H9 (cell line): ENCODE data around the gene FXR1. TPM values are rescaled to one million over a fixed set of nuclear protein-coding genes. Genes with fewer than 3 reads are reported as not detected.
A peak's percentile ranks its signal among the peaks of the same experiment; 100 is the strongest.

Source experiments
- DNase-seq: peaks from one replicate; pipeline ENCODE4 v3.0.0-alpha.2; 2017
- H2AFZ ChIP-seq: one replicate; pipeline ENCODE4 v1.6.1; 2013; ENCODE audit warnings: mild to moderate bottlenecking, low read length, control low read depth, moderate library complexity
- H2AK5ac ChIP-seq: 2 replicates; pipeline ENCODE4 v1.6.1; 2013; ENCODE audit warnings: low read length, control low read depth, mixed read lengths; ENCODE audit not compliant: insufficient read length
- H2BK120ac ChIP-seq: one replicate; pipeline ENCODE4 v1.6.1; 2013; ENCODE audit warnings: low read depth, mild to moderate bottlenecking, low read length, control low read depth, inconsistent platforms; ENCODE audit not compliant: poor library complexity, severe bottlenecking
- H2BK12ac ChIP-seq: 2 replicates; pipeline ENCODE4 v1.6.1; 2013; ENCODE audit warnings: low read length, control low read depth, mixed read lengths, low read depth; ENCODE audit not compliant: insufficient read length
- H2BK15ac ChIP-seq: 2 replicates; pipeline ENCODE4 v1.6.1; 2013; ENCODE audit warnings: low read depth, low read length, control low read depth
- H2BK20ac ChIP-seq: one replicate; pipeline ENCODE4 v1.6.1; 2013; ENCODE audit warnings: low read depth, mild to moderate bottlenecking, low read length, control low read depth, inconsistent platforms; ENCODE audit not compliant: poor library complexity, severe bottlenecking
- H2BK5ac ChIP-seq: 2 replicates; pipeline ENCODE4 v1.6.1; 2013; ENCODE audit warnings: low read length, control low read depth, mixed read lengths; ENCODE audit not compliant: insufficient read length
- H3K14ac ChIP-seq: 2 replicates; pipeline ENCODE4 v1.6.1; 2013; ENCODE audit warnings: low read length, control low read depth; ENCODE audit not compliant: insufficient read depth
- H3K18ac ChIP-seq: 2 replicates; pipeline ENCODE4 v1.6.1; 2013; ENCODE audit warnings: low read depth, mild to moderate bottlenecking, mixed read lengths, low read length, control low read depth; ENCODE audit not compliant: insufficient read length
- H3K23ac ChIP-seq: 2 replicates; pipeline ENCODE4 v1.6.1; 2013; ENCODE audit warnings: low read length, control low read depth, mixed read lengths, low read depth; ENCODE audit not compliant: insufficient read length
- H3K23me2 ChIP-seq: 2 replicates; pipeline ENCODE4 v1.6.1; 2013; ENCODE audit warnings: low read depth, mild to moderate bottlenecking, mixed read lengths, low read length, control low read depth; ENCODE audit not compliant: insufficient read length, poor library complexity, severe bottlenecking
- H3K27ac ChIP-seq: 2 replicates; pipeline ENCODE4 v1.5.1; 2013; ENCODE audit warnings: low read length, control low read depth, mixed read lengths, low read depth; ENCODE audit not compliant: insufficient read length
- H3K27me3 ChIP-seq: 2 replicates; pipeline ENCODE4 v1.6.1; 2013; ENCODE audit warnings: low read length, control low read depth, inconsistent platforms; ENCODE audit not compliant: insufficient read depth
- H3K4ac ChIP-seq: 2 replicates; pipeline ENCODE4 v1.6.1; 2013; ENCODE audit warnings: low read depth, mild to moderate bottlenecking, control low read depth, inconsistent platforms, low read length, moderate library complexity
- H3K4me1 ChIP-seq: 2 replicates; pipeline ENCODE4 v1.6.1; 2013; ENCODE audit warnings: low read length, control low read depth, inconsistent platforms; ENCODE audit not compliant: insufficient read depth
- H3K4me2 ChIP-seq: 2 replicates; pipeline ENCODE4 v1.6.1; 2013; ENCODE audit warnings: low read length, control low read depth, mixed read lengths; ENCODE audit not compliant: insufficient read length, insufficient read depth
- H3K56ac ChIP-seq: 2 replicates; pipeline ENCODE4 v1.6.1; 2013; ENCODE audit warnings: low read depth, mild to moderate bottlenecking, mixed read lengths, low read length, control low read depth; ENCODE audit not compliant: insufficient read length
- H3K79me1 ChIP-seq: 2 replicates; pipeline ENCODE4 v1.6.1; 2013; ENCODE audit warnings: low read depth, mild to moderate bottlenecking, moderate library complexity, low read length, control low read depth, inconsistent platforms; ENCODE audit not compliant: insufficient read depth, poor library complexity, severe bottlenecking
- H3K79me2 ChIP-seq: 2 replicates; pipeline ENCODE4 v1.6.1; 2013; ENCODE audit warnings: low read length, control low read depth, inconsistent platforms; ENCODE audit not compliant: insufficient read depth
- H3K9ac ChIP-seq: 2 replicates; pipeline ENCODE4 v1.6.1; 2013; ENCODE audit warnings: low read length, control low read depth, mixed read lengths; ENCODE audit not compliant: insufficient read length; ENCODE audit errors: extremely low read depth
- H3K9me3 ChIP-seq: one replicate; pipeline ENCODE4 v1.6.1; 2013; ENCODE audit warnings: low read depth, low read length, inconsistent platforms; ENCODE audit not compliant: control insufficient read depth
- H3T11ph ChIP-seq: one replicate; pipeline ENCODE4 v1.6.1; 2013; ENCODE audit warnings: mild to moderate bottlenecking, low read length, control low read depth, inconsistent platforms
- H4K20me1 ChIP-seq: one replicate; pipeline ENCODE4 v1.6.1; 2013; ENCODE audit not compliant: control insufficient read depth, insufficient read length, insufficient read depth
- H4K5ac ChIP-seq: 2 replicates; pipeline ENCODE4 v1.6.1; 2013; ENCODE audit warnings: low read depth, mild to moderate bottlenecking, mixed read lengths, low read length, control low read depth; ENCODE audit not compliant: insufficient read length
- H4K8ac ChIP-seq: replicated peaks from 2 replicates; pipeline ENCODE4 v1.6.1; 2013; ENCODE audit warnings: low read length, control low read depth, mixed read lengths, low read depth; ENCODE audit not compliant: insufficient read length
- H4K91ac ChIP-seq: 2 replicates; pipeline ENCODE4 v1.6.1; 2013; ENCODE audit warnings: low read depth, mild to moderate bottlenecking, moderate library complexity, mixed read lengths, low read length, control low read depth; ENCODE audit not compliant: insufficient read length
- H3K27ac Mint-ChIP-seq, 3 experiments: 2 replicates in 2 of 3; 3 replicates in 1 of 3; pipeline ENCODE4 v1.8.0; 2020 to 2021; ENCODE audit warnings: mixed read lengths in 3 of 3, mild to moderate bottlenecking in 1 of 3, moderate library complexity in 1 of 3
- H3K27me3 Mint-ChIP-seq: 2 replicates; pipeline ENCODE4 v1.8.0; 2021; ENCODE audit warnings: low read depth, mild to moderate bottlenecking, moderate library complexity, mixed read lengths
- H3K36me3 Mint-ChIP-seq, 3 experiments: 2 replicates in 2 of 3; 3 replicates in 1 of 3; pipeline ENCODE4 v1.8.0; 2020 to 2021; ENCODE audit warnings: low read depth in 3 of 3, mixed read lengths in 3 of 3; ENCODE audit not compliant: insufficient read depth in 1 of 3
- H3K4me1 Mint-ChIP-seq, 2 experiments: 2 replicates each; pipeline ENCODE4 v1.8.0; 2020; ENCODE audit warnings: mixed read lengths in 2 of 2
- H3K4me3 Mint-ChIP-seq, 2 experiments: 2 replicates in 1 of 2; 3 replicates in 1 of 2; pipeline ENCODE4 v1.8.0; 2020 to 2021; ENCODE audit warnings: mild to moderate bottlenecking in 2 of 2, mixed read lengths in 2 of 2, moderate library complexity in 1 of 2
- H3K9me3 Mint-ChIP-seq, 2 experiments: 2 replicates in 1 of 2; 3 replicates in 1 of 2; pipeline ENCODE4 v1.8.0; 2020; ENCODE audit warnings: mild to moderate bottlenecking in 2 of 2, mixed read lengths in 2 of 2, moderate library complexity in 1 of 2
- CTCF ChIP-seq: fragments of 200-600 bp; sonication (generic); conservative IDR thresholded peaks from 3 replicates; pipeline ENCODE4 v1.8.0; 2021; ENCODE audit warnings: antibody characterized with exemption, mild to moderate bottlenecking
- WGBS: extraction: QIAGEN DNeasy Blood & Tissue Kit; methylation state at CpG from one replicate; pipeline ENCODE4 v1.1.7; 2013; ENCODE audit warnings: missing lambda C conversion rate, low lambda C conversion rate, mixed read lengths; ENCODE audit not compliant: insufficient read length; ENCODE audit errors: extremely low coverage; 5-methylcytosine and 5-hydroxymethylcytosine counted together
- total RNA-seq: library from RNA; stranded (reverse); gene quantifications from 2 replicates; pipeline ENCODE4 v1.2.1, GENCODE V29; 2021

Gene FXR1
- total RNA-seq, 1 experiment from 2014 or later = 240 TPM

DNA sequence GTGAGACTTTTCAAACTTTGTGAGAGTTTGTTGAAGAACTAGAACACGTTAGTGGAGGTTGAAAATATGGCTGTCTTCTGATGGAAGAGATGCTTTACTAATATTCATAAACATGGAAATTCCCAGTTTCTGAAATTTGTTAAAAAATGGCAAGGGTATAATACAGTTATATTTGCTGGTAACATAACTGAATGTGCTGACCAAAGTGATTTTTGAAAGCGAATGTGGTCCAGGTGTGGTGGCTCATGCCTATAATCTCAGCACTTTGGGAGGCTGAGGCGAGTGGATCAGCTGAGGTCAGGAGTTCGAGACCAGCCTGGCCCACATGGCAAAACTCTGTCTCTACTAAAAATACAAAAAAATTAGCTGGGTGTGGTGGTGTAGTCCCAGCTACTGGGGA lies 18.1 kb downstream of the FXR1 start:
- no peak overlapping the region for H3K4me3 Mint-ChIP-seq

More for the DNA sequence above, 18.1 kb downstream of the FXR1 start:
- H4K20me1 ChIP-seq = no peaks in the 10 kb centered on the region
- H3T11ph ChIP-seq = no peak overlapping the region
- no peak overlapping the region for H3K4ac ChIP-seq
- H4K91ac ChIP-seq = no peak overlapping the region
- H2BK12ac ChIP-seq = no peak overlapping the region
- H3K27me3 ChIP-seq = no peaks in the 10 kb centered on the region
- H4K8ac ChIP-seq = no peak overlapping the region
- H3K27me3 Mint-ChIP-seq = no peaks in the 10 kb centered on the region
- no peak overlapping the region for H3K18ac ChIP-seq
- H3K4me1 Mint-ChIP-seq = peaks cover 15 to 21% of the 10 kb centered on the region in 2 experiments
- no peak overlapping the region for H3K56ac ChIP-seq
- no peak for DNase-seq
- no peak overlapping the region for H3K27ac ChIP-seq
- H4K5ac ChIP-seq = no peak overlapping the region
- H3K79me1 ChIP-seq = peaks cover 5% of the 10 kb centered on the region
- no peak overlapping the region for H2AK5ac ChIP-seq
- peak overlapping the region in 2 of 3 experiments; percentile 16 to 56; a peak in 3 of 7 replicates for H3K27ac Mint-ChIP-seq
- H3K23ac ChIP-seq = no peak overlapping the region
- H3K9me3 Mint-ChIP-seq = peaks cover 0 to 5% of the 10 kb centered on the region in 2 experiments; a peak in 1 of 5 replicates
- TF ChIP-seq CTCF = no peak
- no peak overlapping the region for H2BK5ac ChIP-seq
- no peak overlapping the region for H2BK20ac ChIP-seq
- H2BK15ac ChIP-seq = no peak overlapping the region
- no CpG with 5 or more reads among the region's 4 CpGs for WGBS
- H2BK120ac ChIP-seq = no peak overlapping the region
- H3K9me3 ChIP-seq = no peaks in the 10 kb centered on the region
- no peak overlapping the region for H2AFZ ChIP-seq
- H3K14ac ChIP-seq = no peak overlapping the region
- H3K4me1 ChIP-seq = peaks cover 2% of the 10 kb centered on the region; the same call in 1 of the 2 replicates
- H3K79me2 ChIP-seq = peaks cover 66% of the 10 kb centered on the region
- H3K4me2 ChIP-seq = no peak overlapping the region
- no peak overlapping the region for H3K9ac ChIP-seq
- no peaks in the 10 kb centered on the region for H3K23me2 ChIP-seq
- peaks cover 17 to 40% (median 25%) of the 10 kb centered on the region in 3 experiments; a peak in 6 of 7 replicates for H3K36me3 Mint-ChIP-seq
